K562 (cell line): ENCODE measurements around the gene SPTAN1. TPM values are rescaled to one million over a fixed set of nuclear protein-coding genes. Genes with fewer than 3 reads are reported as not detected.

Experiments
- ATAC-seq: fragments of 200-7000 bp; cut with Tn5 transposase; 3 replicates; pipeline ENCODE4 v1.9.1; 2020; ENCODE audit warnings: moderate library complexity
- BruUV-seq: library from RNA; stranded (reverse); fragments of 400-500 nt; replicated peaks from 2 replicates; lab custom pipeline; 2021; lab: Mats Ljungman, UMichigan
- CTCF ChIA-PET: fragments of 300-600 bp; formaldehyde crosslinking; extraction: SDS; loops from one replicate; lab custom pipeline; 2021; ENCODE audit warnings: low intra/inter-chr PET ratio; lab: Yijun Ruan, JAX
- POLR2A ChIA-PET: fragments of 300-600, 350-650 bp; sonication (Branson Sonifier 250); formaldehyde crosslinking; extraction: SDS; loops from one replicate; lab custom pipeline; 2021; ENCODE audit warnings: antibody characterized with exemption, inconsistent platforms; lab: Yijun Ruan, JAX
- DNase-seq, 4 experiments: peaks; one replicate each; pipeline versions ENCODE4 v3.0.0 to v3.0.0-alpha.2; 2011 to 2018; ENCODE audit warnings: low spot score in 3 of 4, mixed read lengths in 3 of 4; ENCODE audit errors: extremely low read depth in 1 of 4
- FAIRE-seq: peaks from 2 replicates; lab custom pipeline; 2011; peaks lifted over from hg19 to GRCh38; lab: Jason Lieb, UNC
- H2AFZ ChIP-seq: 2 replicates; pipeline ENCODE4 v1.6.0; 2011; ENCODE audit warnings: low read depth, low read length, control low read depth, inconsistent platforms
- H3K27ac ChIP-seq: fragments of 200-600 bp; 3 replicates; pipeline ENCODE4 v1.8.0; 2011; ENCODE audit warnings: low read depth, mild to moderate bottlenecking, control low read depth, inconsistent platforms, low read length, moderate library complexity, mixed read lengths; ENCODE audit errors: extremely low read depth
- H3K27me3 ChIP-seq, 2 experiments: fragments of 300-600 bp in 1 of 2; 2 replicates in 1 of 2; 3 replicates in 1 of 2; pipeline versions ENCODE4 v1.6.0 to v1.8.0; 2011; ENCODE audit warnings: inconsistent platforms in 2 of 2, low read length in 2 of 2, mild to moderate bottlenecking in 1 of 2, mixed read lengths in 1 of 2, moderate library complexity in 1 of 2; ENCODE audit not compliant: control insufficient read depth in 2 of 2, insufficient read depth in 2 of 2
- H3K36me3 ChIP-seq: fragments of 300-600 bp; 3 replicates; pipeline ENCODE4 v1.8.0; 2011; ENCODE audit warnings: mild to moderate bottlenecking, low read length, inconsistent platforms; ENCODE audit not compliant: control insufficient read depth, insufficient read depth
- H3K4me1 ChIP-seq, 2 experiments: fragments of 200-600 bp in 1 of 2; replicated peaks in 1 of 2; 2 replicates in 1 of 2; 3 replicates in 1 of 2; pipeline versions ENCODE4 v1.5.1 to v1.8.0; 2011; ENCODE audit warnings: inconsistent platforms in 2 of 2, low read length in 2 of 2, mild to moderate bottlenecking in 1 of 2, mixed read lengths in 1 of 2, moderate library complexity in 1 of 2; ENCODE audit not compliant: control insufficient read depth in 2 of 2, insufficient read depth in 2 of 2
- H3K4me2 ChIP-seq: 2 replicates; pipeline ENCODE4 v1.6.1; 2011; ENCODE audit warnings: low read length, control low read depth, inconsistent platforms, mixed read lengths; ENCODE audit not compliant: insufficient read depth
- H3K4me3 ChIP-seq: fragments of 200-600 bp; sonication (generic), shearing (Covaris generic); 2 replicates; pipeline ENCODE4 v1.5.1; 2016; ENCODE audit warnings: control low read depth, inconsistent platforms
- H3K79me2 ChIP-seq: fragments of 200-600 bp; 3 replicates; pipeline ENCODE4 v1.8.0; 2011; ENCODE audit warnings: low read length, inconsistent platforms; ENCODE audit not compliant: control insufficient read depth, insufficient read depth
- H3K9ac ChIP-seq, 2 experiments: 2 replicates each; pipeline versions ENCODE4 v1.6.0 to v1.6.1; 2011; ENCODE audit warnings: low read depth in 2 of 2, low read length in 2 of 2, control low read depth in 1 of 2, inconsistent platforms in 1 of 2, mild to moderate bottlenecking in 1 of 2, mixed read lengths in 1 of 2; ENCODE audit not compliant: insufficient read depth in 1 of 2
- H3K9me1 ChIP-seq: one replicate; pipeline ENCODE4 v1.6.0; 2011; ENCODE audit warnings: inconsistent platforms, mild to moderate bottlenecking, low read length, moderate library complexity; ENCODE audit not compliant: control insufficient read depth, insufficient read depth
- H3K9me3 ChIP-seq: replicated peaks from 2 replicates; pipeline ENCODE4 v1.5.1; 2011; ENCODE audit warnings: low read depth, low read length, inconsistent platforms; ENCODE audit not compliant: control insufficient read depth, insufficient read depth
- H4K20me1 ChIP-seq: replicated peaks from 2 replicates; pipeline ENCODE4 v1.6.1; 2011; ENCODE audit warnings: low read length, inconsistent platforms, mixed read lengths; ENCODE audit not compliant: control insufficient read depth, insufficient read depth
- ARID2 ChIP-seq: fragments of 450-650 bp; IDR thresholded peaks from 2 replicates; pipeline ENCODE4 v1.6.1; 2017; ENCODE audit warnings: antibody characterized with exemption, mild to moderate bottlenecking
- BRD9 ChIP-seq: fragments of 450-650 bp; IDR thresholded peaks from 2 replicates; pipeline ENCODE4 v1.6.1; 2018; ENCODE audit warnings: low read depth; ENCODE audit not compliant: partially characterized antibody
- GABPB1 ChIP-seq: sonication (generic); formaldehyde crosslinking; IDR thresholded peaks from 2 replicates; pipeline ENCODE4 v1.8.0; 2022; ENCODE audit warnings: mild to moderate bottlenecking, missing genetic modification reagents
- HDAC8 ChIP-seq: fragments of 450-650 bp; IDR thresholded peaks from 2 replicates; pipeline ENCODE4 v1.6.1; 2016; ENCODE audit warnings: mild to moderate bottlenecking, missing genetic modification characterization, moderate library complexity, missing compliant biosample characterization
- ZNF316 ChIP-seq: fragments of 450-650 bp; IDR thresholded peaks from 2 replicates; pipeline ENCODE4 v1.6.1; 2016
- WGBS: fragments of 100-300 bp; shearing (Covaris generic); methylation state at CpG from one replicate; pipeline ENCODE4 v1.1.6; 2016; ENCODE audit warnings: low coverage, mixed read lengths; ENCODE audit not compliant: insufficient coverage; ENCODE audit errors: missing lambda C conversion rate; 5-methylcytosine and 5-hydroxymethylcytosine counted together
- in situ Hi-C: fragments of 300-500 bp; cut with MboI; formaldehyde crosslinking; loops from 4 replicates; pipeline ENCODE4 v1.15.0; 2018; ENCODE audit warnings: inconsistent platforms, mixed read lengths
- intact Hi-C: fragments of 100-400 bp; cut with micrococcal nuclease; formaldehyde crosslinking; loops from 2 replicates; pipeline ENCODE4 v1.14.2; 2022
- polyA plus RNA-seq, 8 experiments: library from polyadenylated mRNA; depleted of rRNA in 4 of 8; stranded (reverse) in 5 of 8; unstranded in 3 of 8; fragments of >200 nt; fragmentation: Nextera tagmentation in 2 of 8; fragmentation: Illumina TruSeq in 1 of 8; extraction: Ambion mirVana in 2 of 8; extraction: Trizol in 1 of 8; gene quantifications; 2 replicates each; pipeline versions ENCODE4 v1.2.1 to v1.2.3, GENCODE V29; 2011 to 2014; ENCODE audit warnings: inconsistent platforms in 1 of 8, missing spikeins in 1 of 8
- total RNA-seq, 7 experiments: library from RNA; depleted of rRNA in 6 of 7; stranded (reverse); fragments of >200 nt in 6 of 7; fragmentation: Illumina TruSeq in 2 of 7; extraction: Trizol in 2 of 7; gene quantifications; 2 replicates each; pipeline versions ENCODE4 v1.2.1 to v1.2.3, GENCODE V29; 2011 to 2021; ENCODE audit warnings: low replicate concordance in 1 of 7
- TF ChIP-seq, protein P1 (sequence below), 2 experiments: fragments of 450-650 bp; IDR thresholded peaks; 2 replicates each; pipeline ENCODE4 v1.6.1; 2016; ENCODE audit warnings: mild to moderate bottlenecking in 2 of 2, borderline replicate concordance in 1 of 2, low read depth in 1 of 2, moderate library complexity in 1 of 2
- TF ChIP-seq, protein P2 (sequence below): fragments of 450-650 bp; IDR thresholded peaks from 2 replicates; pipeline ENCODE4 v1.6.1; 2016
- TF ChIP-seq, protein P3 (sequence below): fragments of 450-650 bp; formaldehyde crosslinking; IDR thresholded peaks from 2 replicates; pipeline ENCODE4 v1.4.0; 2020; ENCODE audit warnings: mild to moderate bottlenecking, moderate library complexity
- TF ChIP-seq, protein P4 (sequence below): fragments of 450-650 bp; IDR thresholded peaks from 2 replicates; pipeline ENCODE4 v1.7.1; 2018; ENCODE audit warnings: mild to moderate bottlenecking, low read depth; ENCODE audit not compliant: partially characterized antibody

SPTAN1 gene
- total and polyA plus RNA-seq, 9 of the 15 experiments (the other 6 are each of a cell fraction or from before 2014, with no cell fraction given) = 1.5 to 13.5 (median 6.8) TPM

DNA sequence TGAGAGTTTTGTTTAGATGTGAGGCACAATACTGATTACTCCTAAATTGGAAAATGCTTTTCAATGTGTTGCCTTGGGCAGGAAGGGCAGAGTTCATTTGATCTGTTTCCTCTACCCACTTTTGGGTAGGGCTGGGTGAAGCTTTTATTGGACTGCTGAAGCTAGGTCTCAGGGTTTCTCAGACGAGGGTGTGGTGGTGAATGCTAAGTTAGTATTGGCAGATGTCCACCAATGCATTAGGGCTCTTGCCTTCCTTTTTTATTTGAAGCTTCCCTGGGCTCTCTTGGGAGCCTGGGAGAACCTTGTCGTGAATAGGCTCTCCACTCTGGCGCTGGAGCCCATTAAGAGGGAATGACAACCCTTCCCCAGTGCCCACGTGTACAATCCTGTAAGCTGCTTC lies 23.1 kb downstream of the SPTAN1 start:
- intact Hi-C loops (no loop called here), in situ Hi-C loops (no loop called here)
- no TSS peak for BruUV-seq
- H3K27ac ChIP-seq = no peak overlapping the region
- H4K20me1 ChIP-seq = no peaks in the 10 kb centered on the region; the same call in 1 of the 2 replicates
- FAIRE-seq (no peak), DNase-seq (no peak), ATAC-seq (no peak)
- no peaks in the 10 kb centered on the region for H3K9me3 ChIP-seq
- H3K79me2 ChIP-seq = no peaks in the 10 kb centered on the region
- no peaks in the 10 kb centered on the region for H3K9me1 ChIP-seq
- CTCF ChIA-PET = no interaction called here
- WGBS = 18% methylated on average over 4 of the region's 4 CpGs
- POLR2A ChIA-PET = interaction anchor here (0.6 to 1.1 kb wide), 4 partner anchors 9 to 176 kb away, joined by 3 to 5 read pairs (median 3); no protein-coding TSS in a partner anchor
- H3K36me3 ChIP-seq = no peaks in the 10 kb centered on the region
- H3K27me3 ChIP-seq = 0 out of 5 replicates have a peak, but pooled peaks cover 0 to 4% of the 10 kb centered on the region in 2 experiments
- H2AFZ ChIP-seq = no peak overlapping the region
- H3K4me1 ChIP-seq = no peaks in the 10 kb centered on the region
- H3K4me3 ChIP-seq = no peak overlapping the region
- no peak overlapping the region; a peak in 1 of 4 replicates for H3K9ac ChIP-seq
- H3K4me2 ChIP-seq = no peak overlapping the region
- TF ChIP-seq ZNF316 = no peak
- TF ChIP-seq, protein P1, sequence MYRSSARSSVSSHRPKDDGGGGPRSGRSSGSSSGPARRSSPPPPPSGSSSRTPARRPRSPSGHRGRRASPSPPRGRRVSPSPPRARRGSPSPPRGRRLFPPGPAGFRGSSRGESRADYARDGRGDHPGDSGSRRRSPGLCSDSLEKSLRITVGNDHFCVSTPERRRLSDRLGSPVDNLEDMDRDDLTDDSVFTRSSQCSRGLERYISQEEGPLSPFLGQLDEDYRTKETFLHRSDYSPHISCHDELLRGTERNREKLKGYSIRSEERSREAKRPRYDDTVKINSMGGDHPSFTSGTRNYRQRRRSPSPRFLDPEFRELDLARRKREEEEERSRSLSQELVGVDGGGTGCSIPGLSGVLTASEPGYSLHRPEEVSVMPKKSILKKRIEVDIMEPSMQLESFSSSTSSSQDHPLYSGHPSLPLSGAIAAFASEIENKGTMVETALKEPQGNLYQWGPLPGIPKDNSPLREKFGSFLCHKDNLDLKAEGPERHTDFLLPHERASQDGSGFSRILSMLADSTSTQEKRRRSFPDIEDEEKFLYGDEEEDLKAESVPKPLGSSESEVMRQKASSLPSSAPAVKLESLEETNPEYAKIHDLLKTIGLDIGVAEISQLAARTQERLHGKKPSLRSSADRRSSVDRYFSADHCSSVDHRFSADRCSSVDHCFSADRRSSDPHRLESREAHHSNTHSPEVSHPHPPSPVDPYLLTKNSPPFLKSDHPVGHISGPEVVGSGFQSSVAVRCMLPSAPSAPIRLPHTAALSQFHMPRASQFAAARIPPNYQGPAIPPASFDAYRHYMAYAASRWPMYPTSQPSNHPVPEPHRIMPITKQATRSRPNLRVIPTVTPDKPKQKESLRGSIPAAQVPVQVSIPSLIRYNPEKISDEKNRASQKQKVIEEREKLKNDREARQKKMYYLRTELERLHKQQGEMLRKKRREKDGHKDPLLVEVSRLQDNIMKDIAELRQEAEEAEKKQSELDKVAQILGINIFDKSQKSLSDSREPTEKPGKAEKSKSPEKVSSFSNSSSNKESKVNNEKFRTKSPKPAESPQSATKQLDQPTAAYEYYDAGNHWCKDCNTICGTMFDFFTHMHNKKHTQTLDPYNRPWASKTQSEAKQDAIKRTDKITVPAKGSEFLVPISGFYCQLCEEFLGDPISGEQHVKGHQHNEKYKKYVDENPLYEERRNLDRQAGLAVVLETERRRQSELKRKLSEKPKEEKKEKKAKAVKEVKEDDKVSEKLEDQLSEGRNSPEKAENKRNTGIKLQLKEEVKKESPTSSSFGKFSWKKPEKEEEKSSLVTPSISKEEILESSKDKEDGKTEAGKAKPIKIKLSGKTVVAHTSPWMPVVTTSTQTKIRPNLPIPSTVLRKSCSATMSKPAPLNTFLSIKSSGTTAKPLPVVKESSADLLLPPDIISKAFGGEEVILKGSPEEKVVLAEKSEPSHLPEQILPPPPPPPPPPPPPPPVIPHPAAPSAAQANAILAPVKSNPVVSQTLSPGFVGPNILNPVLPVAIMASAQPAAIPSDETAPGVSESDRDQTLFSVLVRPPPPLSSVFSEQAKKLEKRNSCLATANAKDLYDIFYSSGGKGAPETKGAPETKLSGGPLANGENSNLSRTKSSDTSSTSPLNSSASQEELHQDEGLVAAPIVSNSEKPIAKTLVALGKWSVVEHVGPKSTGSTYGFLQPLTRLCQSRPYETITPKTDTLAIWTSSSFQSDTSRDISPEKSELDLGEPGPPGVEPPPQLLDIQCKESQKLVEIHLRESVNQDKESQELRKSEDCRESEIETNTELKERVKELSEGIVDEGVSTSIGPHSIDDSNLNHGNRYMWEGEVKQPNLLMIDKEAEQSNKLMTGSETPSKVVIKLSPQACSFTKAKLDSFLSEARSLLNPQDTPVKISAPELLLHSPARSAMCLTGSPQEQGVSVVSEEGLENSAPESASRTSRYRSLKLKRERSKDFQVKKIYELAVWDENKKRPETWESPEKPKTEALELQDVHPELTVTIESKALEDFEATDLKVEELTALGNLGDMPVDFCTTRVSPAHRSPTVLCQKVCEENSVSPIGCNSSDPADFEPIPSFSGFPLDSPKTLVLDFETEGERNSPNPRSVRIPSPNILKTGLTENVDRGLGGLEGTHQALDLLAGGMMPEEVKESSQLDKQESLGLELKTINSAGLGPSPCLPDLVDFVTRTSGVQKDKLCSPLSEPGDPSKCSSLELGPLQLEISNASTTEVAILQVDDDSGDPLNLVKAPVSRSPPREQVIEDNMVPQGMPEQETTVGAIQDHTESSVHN (IDR thresholded peaks at IDR 0.05; ENCODE audit: borderline replicate concordance in 1 of 2, low read depth in 1 of 2) = no peak
- TF ChIP-seq, protein P2, sequence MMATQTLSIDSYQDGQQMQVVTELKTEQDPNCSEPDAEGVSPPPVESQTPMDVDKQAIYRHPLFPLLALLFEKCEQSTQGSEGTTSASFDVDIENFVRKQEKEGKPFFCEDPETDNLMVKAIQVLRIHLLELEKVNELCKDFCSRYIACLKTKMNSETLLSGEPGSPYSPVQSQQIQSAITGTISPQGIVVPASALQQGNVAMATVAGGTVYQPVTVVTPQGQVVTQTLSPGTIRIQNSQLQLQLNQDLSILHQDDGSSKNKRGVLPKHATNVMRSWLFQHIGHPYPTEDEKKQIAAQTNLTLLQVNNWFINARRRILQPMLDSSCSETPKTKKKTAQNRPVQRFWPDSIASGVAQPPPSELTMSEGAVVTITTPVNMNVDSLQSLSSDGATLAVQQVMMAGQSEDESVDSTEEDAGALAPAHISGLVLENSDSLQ = no peak
- TF ChIP-seq BRD9 = no peak
- TF ChIP-seq HDAC8 = no peak
- TF ChIP-seq, protein P3, sequence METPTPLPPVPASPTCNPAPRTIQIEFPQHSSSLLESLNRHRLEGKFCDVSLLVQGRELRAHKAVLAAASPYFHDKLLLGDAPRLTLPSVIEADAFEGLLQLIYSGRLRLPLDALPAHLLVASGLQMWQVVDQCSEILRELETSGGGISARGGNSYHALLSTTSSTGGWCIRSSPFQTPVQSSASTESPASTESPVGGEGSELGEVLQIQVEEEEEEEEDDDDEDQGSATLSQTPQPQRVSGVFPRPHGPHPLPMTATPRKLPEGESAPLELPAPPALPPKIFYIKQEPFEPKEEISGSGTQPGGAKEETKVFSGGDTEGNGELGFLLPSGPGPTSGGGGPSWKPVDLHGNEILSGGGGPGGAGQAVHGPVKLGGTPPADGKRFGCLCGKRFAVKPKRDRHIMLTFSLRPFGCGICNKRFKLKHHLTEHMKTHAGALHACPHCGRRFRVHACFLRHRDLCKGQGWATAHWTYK (CRISPR knock-in tag) = no peak
- TF ChIP-seq ARID2 = no peak
- no peak for TF ChIP-seq GABPB1 (CRISPR knock-in tag)
- TF ChIP-seq, protein P4, sequence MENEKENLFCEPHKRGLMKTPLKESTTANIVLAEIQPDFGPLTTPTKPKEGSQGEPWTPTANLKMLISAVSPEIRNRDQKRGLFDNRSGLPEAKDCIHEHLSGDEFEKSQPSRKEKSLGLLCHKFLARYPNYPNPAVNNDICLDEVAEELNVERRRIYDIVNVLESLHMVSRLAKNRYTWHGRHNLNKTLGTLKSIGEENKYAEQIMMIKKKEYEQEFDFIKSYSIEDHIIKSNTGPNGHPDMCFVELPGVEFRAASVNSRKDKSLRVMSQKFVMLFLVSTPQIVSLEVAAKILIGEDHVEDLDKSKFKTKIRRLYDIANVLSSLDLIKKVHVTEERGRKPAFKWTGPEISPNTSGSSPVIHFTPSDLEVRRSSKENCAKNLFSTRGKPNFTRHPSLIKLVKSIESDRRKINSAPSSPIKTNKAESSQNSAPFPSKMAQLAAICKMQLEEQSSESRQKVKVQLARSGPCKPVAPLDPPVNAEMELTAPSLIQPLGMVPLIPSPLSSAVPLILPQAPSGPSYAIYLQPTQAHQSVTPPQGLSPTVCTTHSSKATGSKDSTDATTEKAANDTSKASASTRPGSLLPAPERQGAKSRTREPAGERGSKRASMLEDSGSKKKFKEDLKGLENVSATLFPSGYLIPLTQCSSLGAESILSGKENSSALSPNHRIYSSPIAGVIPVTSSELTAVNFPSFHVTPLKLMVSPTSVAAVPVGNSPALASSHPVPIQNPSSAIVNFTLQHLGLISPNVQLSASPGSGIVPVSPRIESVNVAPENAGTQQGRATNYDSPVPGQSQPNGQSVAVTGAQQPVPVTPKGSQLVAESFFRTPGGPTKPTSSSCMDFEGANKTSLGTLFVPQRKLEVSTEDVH = no peak
